Measurements from ENCODE around the gene TUBA4A.
"Not testable (repeated sequence)": the region's sequence is repeated elsewhere in the genome, so short reads cannot be mapped to it uniquely, and the experiment has no call there.

TUBA4A gene

DNA sequence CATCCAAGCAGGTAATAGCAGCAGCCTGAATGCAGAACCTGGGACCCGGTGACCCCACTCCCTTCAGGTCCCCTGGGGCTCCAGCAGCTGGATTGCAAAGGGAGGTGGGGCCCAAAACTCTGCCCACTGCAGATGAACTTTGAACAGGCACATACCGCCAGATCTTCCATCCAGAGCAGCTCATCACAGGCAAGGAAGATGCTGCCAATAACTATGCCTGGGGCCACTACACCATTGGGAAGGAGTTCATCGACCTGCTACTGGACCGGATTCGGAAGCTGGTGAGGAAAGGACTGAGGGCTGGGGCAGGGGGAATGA, 16.3 kb upstream of the TUBA4A start:
- no peak overlapping the region for H3K27ac ChIP-seq (ENCODE audit: low read depth, low read length)

DNA sequence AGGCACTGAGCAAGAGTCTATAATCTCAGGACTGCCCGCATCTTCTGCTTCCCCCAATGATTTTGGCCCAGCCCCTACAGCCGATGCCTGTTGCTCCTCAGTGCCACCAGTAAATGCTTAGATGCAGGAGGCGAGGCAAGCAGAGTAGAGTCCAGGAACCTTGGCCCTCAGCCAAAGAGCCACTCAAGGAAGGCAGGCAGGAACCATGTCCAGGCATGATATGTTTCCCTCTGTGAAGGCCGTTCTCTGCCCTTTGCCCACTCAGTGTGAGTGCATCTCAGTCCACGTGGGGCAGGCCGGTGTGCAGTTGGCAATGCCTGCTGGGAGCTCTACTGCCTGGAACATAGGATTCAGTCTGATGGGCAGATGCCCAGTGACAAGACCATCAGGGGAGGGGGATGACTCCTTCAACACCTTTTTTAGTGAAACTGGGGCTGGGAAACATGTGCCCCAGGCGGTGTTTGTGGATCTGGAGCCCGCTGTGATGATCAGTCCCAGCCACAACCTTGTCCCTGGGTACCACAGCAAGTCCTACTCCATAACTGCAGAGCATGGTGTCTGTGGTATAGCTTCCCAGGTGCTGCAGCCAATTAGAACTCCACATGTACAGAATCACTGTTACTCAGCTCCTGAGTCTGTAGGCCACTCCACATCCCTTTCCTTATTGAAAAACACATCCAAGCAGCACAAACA, 15.8 kb upstream of the TUBA4A start:
- no peaks in the 10 kb centered on the region for H3K27me3 ChIP-seq (ENCODE audit: control insufficient read depth in 1 of 2, insufficient read depth in 2 of 2, low read length in 2 of 2)
- H3K36me3 ChIP-seq (ENCODE audit: control insufficient read depth in 1 of 2, insufficient read depth in 2 of 2, low read length in 2 of 2), result no peaks in the 10 kb centered on the region
- H3K9me3 ChIP-seq (ENCODE audit: control insufficient read depth in 1 of 2, low read length in 2 of 2), result no peaks in the 10 kb centered on the region
- H3K27ac ChIP-seq (ENCODE audit: low read depth, low read length), result no peak overlapping the region
- peaks cover 12 to 14% of the 10 kb centered on the region in 2 donors for H3K4me1 ChIP-seq (ENCODE audit: control insufficient read depth in 1 of 2, insufficient read depth in 2 of 2, low read length in 2 of 2)
- H3K4me3 ChIP-seq (ENCODE audit: low read depth in 1 of 2, low read length in 2 of 2), result no peak overlapping the region
- no peak overlapping the region for H3K9ac ChIP-seq (ENCODE audit: low read depth in 1 of 2, low read length in 2 of 2)

More for the DNA sequence above, 16.3 kb upstream of the TUBA4A start:
- no peaks in the 10 kb centered on the region for H3K36me3 ChIP-seq (ENCODE audit: control insufficient read depth in 1 of 2, insufficient read depth in 2 of 2, low read length in 2 of 2)
- no peaks in the 10 kb centered on the region for H3K9me3 ChIP-seq (ENCODE audit: control insufficient read depth in 1 of 2, low read length in 2 of 2)
- no peaks in the 10 kb centered on the region for H3K27me3 ChIP-seq (ENCODE audit: control insufficient read depth in 1 of 2, insufficient read depth in 2 of 2, low read length in 2 of 2)
- no peak overlapping the region for H3K9ac ChIP-seq (ENCODE audit: low read depth in 1 of 2, low read length in 2 of 2)
- H3K4me1 ChIP-seq (ENCODE audit: control insufficient read depth in 1 of 2, insufficient read depth in 2 of 2, low read length in 2 of 2), result peaks cover 12 to 14% of the 10 kb centered on the region in 2 donors
- no peak overlapping the region for H3K4me3 ChIP-seq (ENCODE audit: low read depth in 1 of 2, low read length in 2 of 2)

DNA sequence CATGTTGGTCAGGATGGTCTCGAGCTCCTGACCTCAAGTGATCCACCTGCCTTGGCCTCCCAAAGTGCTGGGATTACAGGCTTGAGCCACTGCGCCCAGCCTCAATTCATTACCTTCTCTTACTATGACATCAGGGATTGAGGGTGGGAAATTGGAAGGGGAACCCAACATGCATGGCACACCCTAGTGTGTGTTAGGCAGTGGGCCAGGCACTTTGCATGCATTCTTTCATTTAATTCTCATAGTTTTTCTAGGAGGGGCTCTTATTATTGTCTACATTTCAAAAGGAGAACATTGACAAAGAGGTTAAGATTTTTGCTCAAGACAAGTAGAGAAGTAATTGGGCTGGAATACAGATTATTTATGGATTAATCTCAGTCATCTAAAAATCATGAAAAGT, 14.6 kb upstream of the TUBA4A start:
- no peaks in the 10 kb centered on the region for H3K9me3 ChIP-seq (ENCODE audit: control insufficient read depth in 1 of 2, low read length in 2 of 2)
- no peak overlapping the region for H3K4me3 ChIP-seq (ENCODE audit: low read depth in 1 of 2, low read length in 2 of 2)
- peaks cover 12 to 14% of the 10 kb centered on the region in 2 donors for H3K4me1 ChIP-seq (ENCODE audit: control insufficient read depth in 1 of 2, insufficient read depth in 2 of 2, low read length in 2 of 2)

DNA sequence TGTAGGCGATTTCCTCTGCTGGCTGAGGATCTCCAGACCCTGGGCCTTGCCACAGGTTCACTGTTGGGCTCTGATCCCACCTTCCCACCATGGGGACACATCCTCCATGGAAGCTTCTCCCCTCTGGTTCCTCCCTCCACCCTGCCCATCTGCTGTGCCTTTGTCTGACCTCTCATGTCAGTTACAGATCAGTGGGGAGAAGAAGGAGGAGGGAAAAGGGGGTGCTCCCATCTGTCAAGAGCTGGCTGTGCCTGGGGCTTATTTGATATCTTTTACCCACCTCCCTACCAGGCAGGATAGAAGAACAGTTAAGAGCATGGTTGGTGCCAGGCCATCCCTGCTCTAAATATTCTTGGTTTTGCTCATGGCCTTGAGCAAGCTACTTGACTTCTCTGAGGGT, 13.2 kb upstream of the TUBA4A start:
- H3K9me3 ChIP-seq (ENCODE audit: control insufficient read depth in 1 of 2, low read length in 2 of 2), result no peaks in the 10 kb centered on the region
- no peaks in the 10 kb centered on the region for H3K27me3 ChIP-seq (ENCODE audit: control insufficient read depth in 1 of 2, insufficient read depth in 2 of 2, low read length in 2 of 2)
- H3K9ac ChIP-seq (ENCODE audit: low read depth in 1 of 2, low read length in 2 of 2), result no peak overlapping the region
- H3K27ac ChIP-seq (ENCODE audit: low read depth, low read length), result no peak overlapping the region
- H3K4me1 ChIP-seq (ENCODE audit: control insufficient read depth in 1 of 2, insufficient read depth in 2 of 2, low read length in 2 of 2), result peaks cover 12 to 14% of the 10 kb centered on the region in 2 donors
- no peaks in the 10 kb centered on the region for H3K36me3 ChIP-seq (ENCODE audit: control insufficient read depth in 1 of 2, insufficient read depth in 2 of 2, low read length in 2 of 2)
- H3K4me3 ChIP-seq (ENCODE audit: low read depth in 1 of 2, low read length in 2 of 2), result no peak overlapping the region

More for the DNA sequence above, 14.6 kb upstream of the TUBA4A start:
- no peak overlapping the region for H3K27ac ChIP-seq (ENCODE audit: low read depth, low read length)
- H3K27me3 ChIP-seq (ENCODE audit: control insufficient read depth in 1 of 2, insufficient read depth in 2 of 2, low read length in 2 of 2), result no peaks in the 10 kb centered on the region
- no peaks in the 10 kb centered on the region for H3K36me3 ChIP-seq (ENCODE audit: control insufficient read depth in 1 of 2, insufficient read depth in 2 of 2, low read length in 2 of 2)
- H3K9ac ChIP-seq (ENCODE audit: low read depth in 1 of 2, low read length in 2 of 2), result no peak overlapping the region

DNA sequence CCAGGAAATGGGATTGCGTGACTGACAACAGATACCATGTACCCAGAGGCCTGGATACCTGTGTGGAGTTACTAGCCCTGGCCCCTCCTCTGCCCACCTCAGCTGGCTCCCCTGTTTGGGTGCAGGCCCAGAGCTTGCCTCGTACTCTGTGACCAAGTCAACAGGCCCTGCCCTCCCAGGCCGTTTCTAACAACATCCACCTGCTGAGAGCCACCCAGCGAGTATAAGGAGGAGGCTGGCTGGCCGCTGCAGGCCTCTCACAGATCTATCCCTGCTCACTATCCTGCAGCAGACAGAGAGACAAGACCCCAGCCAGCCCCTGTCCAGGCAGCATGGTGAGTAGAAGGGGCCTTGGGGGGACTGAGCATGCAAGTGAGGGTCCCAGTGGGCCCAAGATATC, 12.5 kb upstream of the TUBA4A start:
- Histone ChIP-seq H3K27me3 (ENCODE audit: control insufficient read depth in 1 of 2, insufficient read depth in 2 of 2, low read length in 2 of 2) (no peaks in the 10 kb centered on the region), H3K27ac (ENCODE audit: low read depth, low read length) (no peak overlapping the region), H3K4me1 (ENCODE audit: control insufficient read depth in 1 of 2, insufficient read depth in 2 of 2, low read length in 2 of 2) (peaks cover 12 to 14% of the 10 kb centered on the region in 2 donors), H3K9me3 (ENCODE audit: control insufficient read depth in 1 of 2, low read length in 2 of 2) (no peaks in the 10 kb centered on the region), H3K4me3 (ENCODE audit: low read depth in 1 of 2, low read length in 2 of 2) (no peak overlapping the region), H3K36me3 (ENCODE audit: control insufficient read depth in 1 of 2, insufficient read depth in 2 of 2, low read length in 2 of 2) (no peaks in the 10 kb centered on the region), H3K9ac (ENCODE audit: low read depth in 1 of 2, low read length in 2 of 2) (no peak overlapping the region)

DNA sequence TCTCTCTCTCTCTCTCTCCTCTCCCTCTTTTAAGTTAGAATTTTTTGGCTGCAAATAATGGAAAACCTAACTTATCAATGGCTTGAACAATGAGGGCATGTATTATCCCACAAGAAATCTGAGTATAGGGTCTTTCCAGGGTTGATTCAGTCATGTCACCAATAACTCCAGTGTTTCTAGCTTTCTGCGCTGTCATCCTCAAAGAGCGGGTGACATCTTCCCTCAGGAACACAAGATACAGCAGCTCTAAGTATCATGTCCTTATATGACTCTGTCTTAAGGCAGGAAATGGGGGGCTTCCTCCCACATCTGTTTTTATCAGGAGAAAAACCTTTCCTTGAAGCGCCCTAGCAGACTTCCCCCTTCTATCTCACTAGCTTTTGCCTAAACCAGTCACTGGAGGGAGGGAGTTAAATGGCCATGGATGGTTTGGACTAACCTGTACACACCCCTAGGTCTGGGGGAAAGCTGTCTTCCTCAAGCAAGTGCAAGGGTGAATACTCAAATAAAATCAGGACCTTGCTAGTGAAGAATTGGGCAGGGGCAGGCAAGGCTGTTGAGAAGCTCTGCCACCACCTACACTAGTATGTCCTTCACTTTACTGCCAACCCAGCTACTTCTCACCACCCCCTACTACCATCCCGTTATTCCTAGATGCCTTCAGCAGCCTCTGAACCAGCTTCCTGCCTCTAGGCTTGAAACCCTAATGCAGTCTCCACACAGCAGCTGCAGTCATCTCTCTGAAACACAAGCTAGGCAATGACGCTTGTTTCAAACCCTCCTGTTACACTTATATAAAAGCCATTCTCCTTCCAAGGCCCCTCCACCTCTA, 7.5 kb upstream of the TUBA4A start:
- Histone ChIP-seq H3K36me3 (ENCODE audit: control insufficient read depth in 1 of 2, insufficient read depth in 2 of 2, low read length in 2 of 2) (no peaks in the 10 kb centered on the region), H3K4me3 (ENCODE audit: low read depth in 1 of 2, low read length in 2 of 2) (no peak overlapping the region), H3K4me1 (ENCODE audit: control insufficient read depth in 1 of 2, insufficient read depth in 2 of 2, low read length in 2 of 2) (no peaks in the 10 kb centered on the region), H3K9ac (ENCODE audit: low read depth in 1 of 2, low read length in 2 of 2) (no peak overlapping the region), H3K27ac (ENCODE audit: low read depth, low read length) (no peak overlapping the region), H3K9me3 (ENCODE audit: control insufficient read depth in 1 of 2, low read length in 2 of 2) (no peaks in the 10 kb centered on the region), H3K27me3 (ENCODE audit: control insufficient read depth in 1 of 2, insufficient read depth in 2 of 2, low read length in 2 of 2) (no peaks in the 10 kb centered on the region)

DNA sequence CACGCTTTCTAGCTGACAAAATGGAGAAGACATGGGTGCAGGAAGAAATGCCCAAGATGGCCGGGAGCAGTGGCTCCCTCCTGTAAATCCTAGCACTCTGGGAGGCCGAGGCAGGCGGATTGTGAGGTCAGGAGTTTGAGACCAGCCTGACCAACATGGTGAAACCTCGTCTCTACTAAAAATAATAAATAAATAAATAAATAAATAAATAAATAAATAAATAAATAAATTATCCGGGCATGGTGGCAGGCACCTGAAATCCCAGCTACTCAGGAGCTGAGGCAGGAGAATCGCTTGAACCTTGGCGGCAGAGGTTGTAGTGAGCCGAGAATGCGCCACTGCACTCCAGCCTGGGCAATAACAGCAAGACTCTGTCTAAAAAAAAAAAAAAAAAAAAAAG, 5.2 kb upstream of the TUBA4A start:
- not testable (repeated sequence) for H3K9ac ChIP-seq (ENCODE audit: low read depth in 1 of 2, low read length in 2 of 2)

DNA sequence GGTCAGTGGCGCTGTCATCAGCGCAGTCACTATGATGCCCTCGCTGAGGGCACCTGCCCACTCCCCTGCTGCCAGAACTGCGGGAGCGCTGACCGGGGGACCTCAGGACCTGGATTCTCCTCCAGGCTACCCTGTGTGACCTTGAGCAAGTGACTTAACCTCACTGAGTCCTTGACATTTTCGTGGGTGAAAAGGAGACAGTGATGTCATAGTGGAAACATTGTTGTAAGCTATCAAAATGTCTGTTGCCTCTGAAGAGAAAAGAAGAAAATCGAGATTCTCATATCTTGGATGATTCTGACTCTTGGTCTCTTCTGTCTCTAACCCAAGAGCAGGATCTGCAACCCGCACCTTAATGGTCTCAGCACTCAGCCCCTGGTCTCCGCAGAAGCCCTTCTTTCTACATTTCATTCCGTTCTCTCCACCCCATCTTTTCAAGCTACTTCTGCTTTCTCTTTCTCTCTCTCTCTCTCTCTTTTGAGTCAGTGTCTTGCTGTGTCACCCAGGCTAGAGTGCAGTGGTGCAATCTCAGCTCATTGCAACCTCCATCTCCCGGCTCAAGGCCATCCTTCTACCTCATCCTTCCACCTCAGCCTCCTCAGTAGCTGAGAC, 978 bp upstream of the TUBA4A start:
- peak overlapping the region; percentile 74 to 89 for H3K9ac ChIP-seq (ENCODE audit: low read depth in 1 of 2, low read length in 2 of 2)
- peak overlapping the region; percentile 67 for H3K27ac ChIP-seq (ENCODE audit: low read depth, low read length)
- H3K4me3 ChIP-seq (ENCODE audit: low read depth in 1 of 2, low read length in 2 of 2), result peak overlapping the region; percentile 82 to 87

More for the DNA sequence above, 5.2 kb upstream of the TUBA4A start:
- H3K27ac ChIP-seq (ENCODE audit: low read depth, low read length); H3K4me3 ChIP-seq (ENCODE audit: low read depth in 1 of 2, low read length in 2 of 2); H3K4me1 ChIP-seq (ENCODE audit: control insufficient read depth in 1 of 2, insufficient read depth in 2 of 2, low read length in 2 of 2); H3K27me3 ChIP-seq (ENCODE audit: control insufficient read depth in 1 of 2, insufficient read depth in 2 of 2, low read length in 2 of 2); H3K9me3 ChIP-seq (ENCODE audit: control insufficient read depth in 1 of 2, low read length in 2 of 2); H3K36me3 ChIP-seq (ENCODE audit: control insufficient read depth in 1 of 2, insufficient read depth in 2 of 2, low read length in 2 of 2): not testable (repeated sequence)

DNA sequence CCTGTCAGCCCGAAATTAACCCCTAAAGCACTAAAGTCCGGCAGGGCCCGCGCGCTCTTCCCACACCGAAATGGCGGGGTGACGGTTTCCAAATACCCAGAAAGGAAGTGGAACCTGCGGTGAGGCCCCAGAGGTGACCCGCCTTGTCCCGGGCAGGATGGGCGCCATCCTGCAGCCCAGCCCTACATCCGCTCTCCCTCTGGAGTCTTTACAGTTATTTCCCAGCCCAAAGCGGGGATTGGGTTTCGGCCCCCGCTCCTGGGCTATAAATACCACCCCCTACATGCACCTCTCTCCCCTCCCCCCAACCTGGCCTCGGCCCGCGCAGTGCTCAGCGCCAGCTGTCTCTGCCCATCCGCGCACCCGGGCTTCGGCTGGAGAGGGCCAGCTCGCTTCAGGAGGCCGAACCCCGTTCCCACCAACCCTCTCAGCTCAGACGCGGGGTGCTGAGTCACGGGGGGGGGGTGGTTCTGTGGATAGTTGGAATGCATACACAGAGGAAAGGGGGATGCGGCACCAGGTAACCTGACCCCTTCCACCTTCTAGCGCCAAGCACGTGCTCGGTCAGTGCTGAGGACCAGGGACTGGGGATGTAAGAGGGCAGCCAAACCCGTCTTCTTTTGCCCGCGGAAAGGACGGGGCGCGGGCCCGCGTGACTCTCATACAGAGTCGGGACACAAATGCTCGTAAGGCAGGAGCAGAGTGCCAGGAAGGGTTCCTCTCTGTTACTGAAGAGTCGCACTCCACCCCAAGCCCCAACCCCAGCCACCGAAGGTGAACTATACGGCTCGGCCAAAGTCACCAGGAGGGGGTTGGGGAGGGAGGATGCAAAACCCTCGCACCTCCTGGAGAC, 592 bp downstream of the TUBA4A start, which contains the start of gene TUBA4B:
Gene TUBA4B, plus strand, starts transcription at position 344 of the 853 bp plus-strand sequence. Its CDS starts 165 bp downstream, at position 509.
- H3K4me3 ChIP-seq (ENCODE audit: low read depth in 1 of 2, low read length in 2 of 2), result peak within 1 kb of the TSS; percentile 82 to 87
- H3K36me3 ChIP-seq (ENCODE audit: control insufficient read depth in 1 of 2, insufficient read depth in 2 of 2, low read length in 2 of 2), result peaks cover 7 to 17% of the 10 kb centered on the region in 2 donors
- H3K4me1 ChIP-seq (ENCODE audit: control insufficient read depth in 1 of 2, insufficient read depth in 2 of 2, low read length in 2 of 2), result peaks cover 47 to 57% of the 10 kb centered on the region in 2 donors
- peak within 1 kb of the TSS; percentile 70 for H3K27ac ChIP-seq (ENCODE audit: low read depth, low read length)
- peaks cover 0 to 3% of the 10 kb centered on the region in 2 donors for H3K27me3 ChIP-seq (ENCODE audit: control insufficient read depth in 1 of 2, insufficient read depth in 2 of 2, low read length in 2 of 2)
- no peaks in the 10 kb centered on the region for H3K9me3 ChIP-seq (ENCODE audit: control insufficient read depth in 1 of 2, low read length in 2 of 2)
- H3K9ac ChIP-seq (ENCODE audit: low read depth in 1 of 2, low read length in 2 of 2), result peak within 1 kb of the TSS; percentile 74 to 89

More for the DNA sequence above, 978 bp upstream of the TUBA4A start:
- peaks cover 0 to 3% of the 10 kb centered on the region in 2 donors for H3K27me3 ChIP-seq (ENCODE audit: control insufficient read depth in 1 of 2, insufficient read depth in 2 of 2, low read length in 2 of 2)
- H3K36me3 ChIP-seq (ENCODE audit: control insufficient read depth in 1 of 2, insufficient read depth in 2 of 2, low read length in 2 of 2), result peaks cover 7 to 15% of the 10 kb centered on the region in 2 donors
- no peaks in the 10 kb centered on the region for H3K9me3 ChIP-seq (ENCODE audit: control insufficient read depth in 1 of 2, low read length in 2 of 2)
- H3K4me1 ChIP-seq (ENCODE audit: control insufficient read depth in 1 of 2, insufficient read depth in 2 of 2, low read length in 2 of 2), result peaks cover 31 to 41% of the 10 kb centered on the region in 2 donors
